GM12801 (cell line): ENCODE data around the gene SCN3B.

Experiments
- TF ChIP-seq, protein P1 (sequence below): IDR thresholded peaks from one replicate; pipeline ENCODE4 v1.5.1; 2011; ENCODE audit warnings: control low read depth; ENCODE audit not compliant: insufficient read length; ENCODE audit errors: extremely low read depth

SCN3B gene, protein sequence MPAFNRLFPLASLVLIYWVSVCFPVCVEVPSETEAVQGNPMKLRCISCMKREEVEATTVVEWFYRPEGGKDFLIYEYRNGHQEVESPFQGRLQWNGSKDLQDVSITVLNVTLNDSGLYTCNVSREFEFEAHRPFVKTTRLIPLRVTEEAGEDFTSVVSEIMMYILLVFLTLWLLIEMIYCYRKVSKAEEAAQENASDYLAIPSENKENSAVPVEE

DNA sequence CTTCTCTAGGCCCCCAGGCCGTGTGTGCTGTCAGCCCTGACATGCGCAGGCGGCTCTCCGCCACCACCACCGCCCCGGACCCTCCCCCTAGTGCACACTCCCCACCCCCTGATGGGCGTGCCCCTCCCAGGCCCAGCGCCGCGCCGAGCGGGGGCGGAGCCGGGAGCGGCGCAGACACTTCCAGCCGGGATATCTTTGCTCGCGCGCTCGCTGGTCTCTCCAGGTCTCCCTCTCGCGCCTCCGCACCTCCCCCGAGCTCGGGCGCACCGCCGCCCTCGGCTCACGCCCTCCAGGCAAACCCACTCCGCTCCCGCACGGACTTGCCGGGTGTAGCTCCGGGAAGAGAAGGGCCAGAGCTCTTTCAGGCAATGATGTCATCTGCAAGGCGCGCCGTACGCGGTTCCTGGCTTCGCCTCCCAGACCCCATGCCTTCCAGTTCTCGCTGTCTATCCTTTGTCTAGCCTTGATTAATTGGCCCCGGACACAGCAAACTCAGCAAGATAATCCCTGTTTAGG lies at the start of gene SCN3B:
Gene SCN3B (minus strand): TSS at position 59 of the 516 bp plus-strand sequence. CDS start 823 bp downstream, outside the sequence.
- TF ChIP-seq, protein P1, sequence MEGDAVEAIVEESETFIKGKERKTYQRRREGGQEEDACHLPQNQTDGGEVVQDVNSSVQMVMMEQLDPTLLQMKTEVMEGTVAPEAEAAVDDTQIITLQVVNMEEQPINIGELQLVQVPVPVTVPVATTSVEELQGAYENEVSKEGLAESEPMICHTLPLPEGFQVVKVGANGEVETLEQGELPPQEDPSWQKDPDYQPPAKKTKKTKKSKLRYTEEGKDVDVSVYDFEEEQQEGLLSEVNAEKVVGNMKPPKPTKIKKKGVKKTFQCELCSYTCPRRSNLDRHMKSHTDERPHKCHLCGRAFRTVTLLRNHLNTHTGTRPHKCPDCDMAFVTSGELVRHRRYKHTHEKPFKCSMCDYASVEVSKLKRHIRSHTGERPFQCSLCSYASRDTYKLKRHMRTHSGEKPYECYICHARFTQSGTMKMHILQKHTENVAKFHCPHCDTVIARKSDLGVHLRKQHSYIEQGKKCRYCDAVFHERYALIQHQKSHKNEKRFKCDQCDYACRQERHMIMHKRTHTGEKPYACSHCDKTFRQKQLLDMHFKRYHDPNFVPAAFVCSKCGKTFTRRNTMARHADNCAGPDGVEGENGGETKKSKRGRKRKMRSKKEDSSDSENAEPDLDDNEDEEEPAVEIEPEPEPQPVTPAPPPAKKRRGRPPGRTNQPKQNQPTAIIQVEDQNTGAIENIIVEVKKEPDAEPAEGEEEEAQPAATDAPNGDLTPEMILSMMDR = no peak

DNA sequence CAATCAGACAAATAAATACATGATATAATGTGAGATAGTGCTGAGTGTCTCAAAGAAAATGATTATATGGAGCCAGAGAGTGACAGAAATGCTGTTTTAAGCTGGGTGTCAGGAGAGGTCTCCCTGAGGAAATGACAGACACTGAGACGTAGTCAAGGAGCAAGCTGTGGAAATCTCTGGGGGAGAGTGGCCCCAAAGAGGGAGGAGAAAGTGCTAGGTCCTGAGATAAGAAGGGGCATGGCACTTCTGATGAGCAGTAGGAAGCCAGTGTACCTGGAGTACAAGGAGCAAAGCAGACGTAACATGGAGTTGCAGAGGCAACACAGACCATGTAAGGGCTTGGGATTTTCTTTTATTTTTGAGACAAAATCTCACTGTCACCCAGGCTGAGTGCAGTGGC lies 48.3 kb upstream of the SCN3B start:
- TF ChIP-seq, protein P1 = no peak

DNA sequence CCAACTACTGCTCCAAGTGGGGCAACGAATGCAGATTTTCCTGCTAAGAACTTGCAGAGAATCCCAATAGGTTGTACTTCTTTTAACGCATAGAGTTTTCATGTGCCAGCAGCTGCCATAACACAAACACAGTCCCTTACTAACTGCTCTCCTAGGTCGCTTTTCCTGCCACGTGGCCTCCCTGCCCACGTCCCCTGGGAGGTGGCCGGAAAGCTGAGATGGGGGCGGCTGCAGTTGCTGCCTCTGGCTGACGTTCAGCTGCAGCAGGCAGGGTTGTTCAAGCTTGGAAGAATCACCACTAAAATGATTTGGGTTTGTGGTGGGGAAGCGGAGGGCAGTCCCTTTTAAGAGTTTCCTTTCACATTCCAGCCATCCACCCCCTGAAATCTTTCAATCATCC lies 47.7 kb upstream of the SCN3B start:
- TF ChIP-seq, protein P1 = no peak

DNA sequence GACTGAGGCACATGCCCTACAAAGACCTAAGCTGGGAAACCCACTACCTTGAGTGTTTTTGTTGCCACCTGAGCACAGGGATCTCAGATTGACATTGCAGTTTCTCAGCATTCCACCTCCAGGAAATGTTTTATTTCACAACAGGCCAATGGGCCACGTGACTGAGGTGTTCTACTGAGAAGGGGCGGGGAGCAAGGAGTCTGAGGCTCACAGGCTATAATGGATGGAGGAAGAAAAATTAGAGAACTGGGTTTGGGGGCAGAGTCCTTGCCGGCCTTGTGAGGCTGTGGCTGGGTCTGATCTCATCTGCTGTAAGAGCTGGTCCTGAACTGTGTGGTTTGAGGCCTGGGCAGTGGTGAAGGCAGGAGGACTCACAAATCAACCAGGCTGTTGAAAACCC lies 46.3 kb upstream of the SCN3B start:
- TF ChIP-seq, protein P1 = no peak

DNA sequence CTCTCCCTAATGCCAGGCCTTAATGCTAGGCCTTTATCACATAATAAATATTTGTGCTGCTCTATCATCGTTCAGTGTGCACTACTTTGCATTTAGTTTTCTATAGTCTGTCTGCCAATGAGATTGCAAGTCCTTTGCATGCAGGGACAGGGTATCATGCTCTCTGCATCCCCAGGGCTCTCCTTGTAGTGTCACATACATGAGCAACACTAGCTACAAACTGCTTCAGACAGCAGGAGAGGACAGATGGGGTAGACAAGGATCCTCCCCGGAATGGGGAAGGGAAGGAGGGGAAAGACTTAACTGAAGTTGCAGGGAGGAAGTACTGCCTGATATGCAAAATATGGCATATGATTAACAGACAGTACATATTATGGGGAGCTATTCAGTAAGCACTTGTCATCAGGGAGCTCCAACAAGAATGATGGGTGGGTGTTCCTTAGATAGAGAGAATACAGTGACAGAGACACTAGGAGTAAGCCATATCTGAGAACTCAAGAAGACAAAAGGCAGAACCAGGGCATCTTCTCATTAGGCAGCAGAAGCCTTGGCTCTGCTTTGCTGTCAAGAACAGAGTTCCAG lies 44.2 kb upstream of the SCN3B start:
- TF ChIP-seq, protein P1 = no peak

DNA sequence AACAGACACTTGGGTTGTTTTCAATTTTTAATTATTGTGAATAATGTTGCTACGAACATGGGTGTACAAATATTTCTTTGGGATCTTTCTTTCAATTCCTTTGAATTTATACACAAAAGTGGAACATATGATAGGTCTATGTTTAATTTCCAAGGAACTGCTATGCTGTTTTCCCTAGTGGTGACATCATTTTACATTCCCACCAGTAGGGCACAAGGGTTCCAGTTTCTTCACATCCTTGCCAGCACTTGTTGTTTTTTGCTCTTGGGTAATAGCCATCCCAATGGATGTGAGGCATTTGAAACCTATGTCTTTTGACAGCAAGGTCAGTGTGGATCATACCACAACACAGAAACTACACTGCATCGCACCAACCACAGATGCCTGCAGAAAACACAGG lies 41.8 kb upstream of the SCN3B start:
- TF ChIP-seq, protein P1 = no peak

DNA sequence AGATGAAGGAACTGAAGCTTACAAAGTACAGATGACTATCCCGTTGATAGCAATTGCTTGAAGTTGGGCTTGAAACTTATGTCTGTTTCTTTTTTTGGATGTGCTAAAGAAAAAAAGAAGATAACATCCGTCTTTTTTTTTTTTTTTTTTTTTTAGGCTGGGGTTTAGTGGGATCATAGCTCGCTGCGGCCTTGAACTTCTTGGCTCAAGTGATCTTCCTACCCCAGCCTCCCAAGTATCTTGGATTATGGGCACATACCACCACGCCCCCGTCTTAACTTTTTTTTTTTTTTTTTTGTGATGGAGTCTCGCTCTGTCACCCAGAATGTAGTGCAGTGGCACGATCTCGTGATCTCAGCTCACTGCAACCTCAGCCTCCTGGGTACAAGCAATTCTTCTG lies 40.8 kb upstream of the SCN3B start:
- TF ChIP-seq, protein P1 = no peak
